GM23338 (cell line): ENCODE measurements around the gene PPCS. TPM values are rescaled to one million over a fixed set of nuclear protein-coding genes. Genes with fewer than 3 reads are reported as not detected.

ENCODE experiments used
- ATAC-seq: fragments of 200-7000 bp; cut with Tn5 transposase; 3 replicates; pipeline ENCODE4 v1.9.1; 2020
- DNase-seq: peaks from one replicate; pipeline ENCODE4 v3.0.0-alpha.2; 2015; ENCODE audit warnings: low spot score
- H2AFZ ChIP-seq: fragments of 200-600 bp; sonication (generic); 2 replicates; pipeline ENCODE4 v1.8.0; 2016; ENCODE audit warnings: antibody characterized with exemption, mild to moderate bottlenecking, moderate library complexity
- H3F3A ChIP-seq: fragments of 200-600 bp; sonication (generic); replicated peaks from 2 replicates; pipeline ENCODE4 v1.8.0; 2017; ENCODE audit warnings: antibody characterized with exemption, mixed run types, low read depth
- H3K27ac ChIP-seq: fragments of 200-600 bp; sonication (generic); 2 replicates; pipeline ENCODE4 v1.6.1; 2016; ENCODE audit warnings: low read depth
- H3K27me3 ChIP-seq: fragments of 200-600 bp; sonication (generic); 2 replicates; pipeline ENCODE4 v1.8.0; 2016; ENCODE audit warnings: mild to moderate bottlenecking, mixed run types, moderate library complexity; ENCODE audit not compliant: insufficient read depth
- H3K36me3 ChIP-seq: fragments of 200-600 bp; sonication (generic); 2 replicates; pipeline ENCODE4 v1.8.0; 2016; ENCODE audit warnings: mild to moderate bottlenecking; ENCODE audit not compliant: insufficient read depth
- H3K4me1 ChIP-seq: fragments of 200-600 bp; sonication (generic); 2 replicates; pipeline ENCODE4 v1.8.0; 2016; ENCODE audit warnings: mild to moderate bottlenecking, moderate library complexity; ENCODE audit not compliant: insufficient read depth
- H3K4me2 ChIP-seq: fragments of 200-600 bp; sonication (generic); 2 replicates; pipeline ENCODE4 v1.7.1; 2017; ENCODE audit warnings: mixed run types
- H3K4me3 ChIP-seq: fragments of 200-600 bp; sonication (generic); 2 replicates; pipeline ENCODE4 v1.6.1; 2016; ENCODE audit warnings: mixed run types
- H3K79me2 ChIP-seq: fragments of 200-600 bp; sonication (generic); replicated peaks from 2 replicates; pipeline ENCODE4 v1.8.0; 2017; ENCODE audit warnings: mild to moderate bottlenecking; ENCODE audit not compliant: insufficient read depth
- H3K9me2 ChIP-seq: fragments of 200-600 bp; sonication (generic); 2 replicates; pipeline ENCODE4 v1.8.0; 2017; ENCODE audit not compliant: insufficient read depth
- H4K20me1 ChIP-seq: fragments of 200-600 bp; sonication (generic); replicated peaks from 2 replicates; pipeline ENCODE4 v1.8.0; 2017; ENCODE audit warnings: mild to moderate bottlenecking; ENCODE audit not compliant: insufficient read depth
- H3K27ac Mint-ChIP-seq: 2 replicates; pipeline ENCODE4 v1.8.0; 2020; ENCODE audit warnings: inconsistent platforms, mild to moderate bottlenecking, moderate library complexity, mixed read lengths
- H3K27me3 Mint-ChIP-seq: 3 replicates; pipeline ENCODE4 v1.8.0; 2022; ENCODE audit warnings: low read depth, mild to moderate bottlenecking, moderate library complexity, mixed read lengths, inconsistent platforms; ENCODE audit not compliant: insufficient read depth, poor library complexity
- H3K36me3 Mint-ChIP-seq: 3 replicates; pipeline ENCODE4 v1.8.0; 2021; ENCODE audit warnings: low read depth, mild to moderate bottlenecking, inconsistent platforms, moderate library complexity, mixed read lengths
- H3K4me1 Mint-ChIP-seq: 3 replicates; pipeline ENCODE4 v1.8.0; 2020; ENCODE audit warnings: mild to moderate bottlenecking, inconsistent platforms, mixed read lengths
- H3K4me3 Mint-ChIP-seq: 3 replicates; pipeline ENCODE4 v1.8.0; 2021; ENCODE audit warnings: moderate library complexity, mild to moderate bottlenecking, inconsistent platforms, mixed read lengths
- H3K9me3 Mint-ChIP-seq: 3 replicates; pipeline ENCODE4 v1.8.0; 2020; ENCODE audit warnings: moderate library complexity, mild to moderate bottlenecking, inconsistent platforms, mixed read lengths
- JUNB ChIP-seq: IDR thresholded peaks from one replicate; pipeline ENCODE4 v1.6.1; 2016; ENCODE audit warnings: antibody characterized with exemption; ENCODE audit not compliant: unreplicated experiment
- NANOG ChIP-seq: IDR thresholded peaks from 2 replicates; pipeline ENCODE4 v1.6.1; 2016; ENCODE audit warnings: antibody characterized with exemption, borderline replicate concordance
- POLR2AphosphoS5 ChIP-seq: IDR thresholded peaks from 2 replicates; pipeline ENCODE4 v1.6.1; 2016; ENCODE audit warnings: antibody characterized with exemption, low read depth
- STAT1 ChIP-seq: IDR thresholded peaks from one replicate; pipeline ENCODE4 v1.6.1; 2016; ENCODE audit warnings: antibody characterized with exemption; ENCODE audit not compliant: unreplicated experiment
- ZNF331 ChIP-seq: fragments of 250-450 bp; sonication (Bioruptor Pico); IDR thresholded peaks from 2 replicates; pipeline ENCODE4 v1.5.0; 2020; ENCODE audit warnings: low read depth, mild to moderate bottlenecking, moderate library complexity
- polyA plus RNA-seq: library from polyadenylated mRNA; unstranded; fragments of >200 nt; fragmentation: Nextera tagmentation; extraction: Ambion mirVana; gene quantifications from 2 replicates; pipeline ENCODE4 v1.2.1, GENCODE V29; 2016
- total RNA-seq: library from RNA; depleted of rRNA; stranded (reverse); fragments of >200 nt; shearing (Covaris generic); gene quantifications from 2 replicates; pipeline ENCODE4 v1.2.3, GENCODE V29; 2014
- TF ChIP-seq, protein P1 (sequence below), 2 experiments: fragments of 200-600 bp in 1 of 2; sonication (generic) in 1 of 2; conservative IDR thresholded peaks; 2 replicates each; pipeline versions ENCODE4 v1.5.1 to v1.6.1; 2016 to 2017; ENCODE audit warnings: antibody characterized with exemption in 2 of 2, low read depth in 2 of 2, mild to moderate bottlenecking in 2 of 2, moderate library complexity in 1 of 2
- TF ChIP-seq, protein P2 (sequence below): fragments of 250-450 bp; sonication (Bioruptor Pico); IDR thresholded peaks from 2 replicates; pipeline ENCODE4 v1.5.0; 2020; ENCODE audit warnings: mild to moderate bottlenecking, moderate library complexity

Gene PPCS
- total and polyA plus RNA-seq, 2 experiments from 2014 or later: 35.6 to 47.6 TPM

DNA sequence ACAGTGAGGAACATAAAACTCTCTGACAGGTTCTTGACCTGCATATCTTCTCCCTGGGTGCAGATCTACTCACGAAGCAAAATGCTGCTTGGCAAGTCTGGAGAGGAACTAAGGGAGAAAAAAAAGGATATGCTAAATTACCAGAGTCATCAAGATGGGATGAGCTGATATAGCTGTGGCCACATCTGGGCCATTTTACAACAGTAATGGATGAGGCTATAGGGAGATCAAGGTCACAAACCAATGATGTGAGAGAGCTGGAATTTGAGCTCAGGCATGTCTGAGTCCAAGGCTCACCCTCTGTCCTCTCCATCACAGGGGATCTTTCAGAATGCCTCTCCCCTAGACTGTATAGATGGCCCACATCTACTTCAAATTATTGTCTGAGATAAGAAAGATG is 26.7 kb upstream of the PPCS start:
- no peaks in the 10 kb centered on the region for H3K36me3 Mint-ChIP-seq
- H3K4me3 Mint-ChIP-seq: no peak overlapping the region

More for the DNA sequence above, 26.7 kb upstream of the PPCS start:
- no peaks in the 10 kb centered on the region for H3K9me3 Mint-ChIP-seq
- TF ChIP-seq JUNB: no peak
- TF ChIP-seq NANOG: no peak
- no peak for TF ChIP-seq ZNF331
- TF ChIP-seq POLR2AphosphoS5: no peak
- TF ChIP-seq, protein P1, sequence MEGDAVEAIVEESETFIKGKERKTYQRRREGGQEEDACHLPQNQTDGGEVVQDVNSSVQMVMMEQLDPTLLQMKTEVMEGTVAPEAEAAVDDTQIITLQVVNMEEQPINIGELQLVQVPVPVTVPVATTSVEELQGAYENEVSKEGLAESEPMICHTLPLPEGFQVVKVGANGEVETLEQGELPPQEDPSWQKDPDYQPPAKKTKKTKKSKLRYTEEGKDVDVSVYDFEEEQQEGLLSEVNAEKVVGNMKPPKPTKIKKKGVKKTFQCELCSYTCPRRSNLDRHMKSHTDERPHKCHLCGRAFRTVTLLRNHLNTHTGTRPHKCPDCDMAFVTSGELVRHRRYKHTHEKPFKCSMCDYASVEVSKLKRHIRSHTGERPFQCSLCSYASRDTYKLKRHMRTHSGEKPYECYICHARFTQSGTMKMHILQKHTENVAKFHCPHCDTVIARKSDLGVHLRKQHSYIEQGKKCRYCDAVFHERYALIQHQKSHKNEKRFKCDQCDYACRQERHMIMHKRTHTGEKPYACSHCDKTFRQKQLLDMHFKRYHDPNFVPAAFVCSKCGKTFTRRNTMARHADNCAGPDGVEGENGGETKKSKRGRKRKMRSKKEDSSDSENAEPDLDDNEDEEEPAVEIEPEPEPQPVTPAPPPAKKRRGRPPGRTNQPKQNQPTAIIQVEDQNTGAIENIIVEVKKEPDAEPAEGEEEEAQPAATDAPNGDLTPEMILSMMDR (conservative IDR thresholded peaks at IDR 0.05; ENCODE audit: low read depth in 2 of 2): no peak
- TF ChIP-seq, protein P2, sequence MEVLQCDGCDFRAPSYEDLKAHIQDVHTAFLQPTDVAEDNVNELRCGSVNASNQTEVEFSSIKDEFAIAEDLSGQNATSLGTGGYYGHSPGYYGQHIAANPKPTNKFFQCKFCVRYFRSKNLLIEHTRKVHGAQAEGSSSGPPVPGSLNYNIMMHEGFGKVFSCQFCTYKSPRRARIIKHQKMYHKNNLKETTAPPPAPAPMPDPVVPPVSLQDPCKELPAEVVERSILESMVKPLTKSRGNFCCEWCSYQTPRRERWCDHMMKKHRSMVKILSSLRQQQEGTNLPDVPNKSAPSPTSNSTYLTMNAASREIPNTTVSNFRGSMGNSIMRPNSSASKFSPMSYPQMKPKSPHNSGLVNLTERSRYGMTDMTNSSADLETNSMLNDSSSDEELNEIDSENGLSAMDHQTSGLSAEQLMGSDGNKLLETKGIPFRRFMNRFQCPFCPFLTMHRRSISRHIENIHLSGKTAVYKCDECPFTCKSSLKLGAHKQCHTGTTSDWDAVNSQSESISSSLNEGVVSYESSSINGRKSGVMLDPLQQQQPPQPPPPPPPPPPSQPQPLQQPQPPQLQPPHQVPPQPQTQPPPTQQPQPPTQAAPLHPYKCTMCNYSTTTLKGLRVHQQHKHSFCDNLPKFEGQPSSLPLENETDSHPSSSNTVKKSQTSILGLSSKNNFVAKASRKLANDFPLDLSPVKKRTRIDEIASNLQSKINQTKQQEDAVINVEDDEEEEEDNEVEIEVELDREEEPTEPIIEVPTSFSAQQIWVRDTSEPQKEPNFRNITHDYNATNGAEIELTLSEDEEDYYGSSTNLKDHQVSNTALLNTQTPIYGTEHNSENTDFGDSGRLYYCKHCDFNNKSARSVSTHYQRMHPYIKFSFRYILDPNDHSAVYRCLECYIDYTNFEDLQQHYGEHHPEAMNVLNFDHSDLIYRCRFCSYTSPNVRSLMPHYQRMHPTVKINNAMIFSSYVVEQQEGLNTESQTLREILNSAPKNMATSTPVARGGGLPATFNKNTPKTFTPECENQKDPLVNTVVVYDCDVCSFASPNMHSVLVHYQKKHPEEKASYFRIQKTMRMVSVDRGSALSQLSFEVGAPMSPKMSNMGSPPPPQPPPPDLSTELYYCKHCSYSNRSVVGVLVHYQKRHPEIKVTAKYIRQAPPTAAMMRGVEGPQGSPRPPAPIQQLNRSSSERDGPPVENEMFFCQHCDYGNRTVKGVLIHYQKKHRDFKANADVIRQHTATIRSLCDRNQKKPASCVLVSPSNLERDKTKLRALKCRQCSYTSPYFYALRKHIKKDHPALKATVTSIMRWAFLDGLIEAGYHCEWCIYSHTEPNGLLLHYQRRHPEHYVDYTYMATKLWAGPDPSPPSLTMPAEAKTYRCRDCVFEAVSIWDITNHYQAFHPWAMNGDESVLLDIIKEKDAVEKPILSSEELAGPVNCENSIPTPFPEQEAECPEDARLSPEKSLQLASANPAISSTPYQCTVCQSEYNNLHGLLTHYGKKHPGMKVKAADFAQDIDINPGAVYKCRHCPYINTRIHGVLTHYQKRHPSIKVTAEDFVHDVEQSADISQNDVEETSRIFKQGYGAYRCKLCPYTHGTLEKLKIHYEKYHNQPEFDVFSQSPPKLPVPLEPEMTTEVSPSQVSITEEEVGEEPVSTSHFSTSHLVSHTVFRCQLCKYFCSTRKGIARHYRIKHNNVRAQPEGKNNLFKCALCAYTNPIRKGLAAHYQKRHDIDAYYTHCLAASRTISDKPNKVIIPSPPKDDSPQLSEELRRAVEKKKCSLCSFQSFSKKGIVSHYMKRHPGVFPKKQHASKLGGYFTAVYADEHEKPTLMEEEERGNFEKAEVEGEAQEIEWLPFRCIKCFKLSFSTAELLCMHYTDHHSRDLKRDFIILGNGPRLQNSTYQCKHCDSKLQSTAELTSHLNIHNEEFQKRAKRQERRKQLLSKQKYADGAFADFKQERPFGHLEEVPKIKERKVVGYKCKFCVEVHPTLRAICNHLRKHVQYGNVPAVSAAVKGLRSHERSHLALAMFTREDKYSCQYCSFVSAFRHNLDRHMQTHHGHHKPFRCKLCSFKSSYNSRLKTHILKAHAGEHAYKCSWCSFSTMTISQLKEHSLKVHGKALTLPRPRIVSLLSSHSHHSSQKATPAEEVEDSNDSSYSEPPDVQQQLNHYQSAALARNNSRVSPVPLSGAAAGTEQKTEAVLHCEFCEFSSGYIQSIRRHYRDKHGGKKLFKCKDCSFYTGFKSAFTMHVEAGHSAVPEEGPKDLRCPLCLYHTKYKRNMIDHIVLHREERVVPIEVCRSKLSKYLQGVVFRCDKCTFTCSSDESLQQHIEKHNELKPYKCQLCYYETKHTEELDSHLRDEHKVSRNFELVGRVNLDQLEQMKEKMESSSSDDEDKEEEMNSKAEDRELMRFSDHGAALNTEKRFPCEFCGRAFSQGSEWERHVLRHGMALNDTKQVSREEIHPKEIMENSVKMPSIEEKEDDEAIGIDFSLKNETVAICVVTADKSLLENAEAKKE (CRISPR knock-in tag): no peak
- no peak for TF ChIP-seq STAT1
- H3F3A ChIP-seq: no peaks in the 10 kb centered on the region
- H3K4me2 ChIP-seq: no peak overlapping the region
- H3K4me1 Mint-ChIP-seq: peaks cover 19% of the 10 kb centered on the region
- no peaks in the 10 kb centered on the region for H3K9me2 ChIP-seq
- H3K27ac ChIP-seq: no peak overlapping the region
- H3K27me3 Mint-ChIP-seq: no peaks in the 10 kb centered on the region
- H3K4me3 ChIP-seq: no peak overlapping the region
- DNase-seq (no peak), ATAC-seq (no peak)
- H3K27ac Mint-ChIP-seq: no peak overlapping the region
- no peaks in the 10 kb centered on the region for H3K27me3 ChIP-seq
- no peaks in the 10 kb centered on the region for H3K36me3 ChIP-seq
- H3K79me2 ChIP-seq: no peaks in the 10 kb centered on the region
- H4K20me1 ChIP-seq: no peaks in the 10 kb centered on the region
- H3K4me1 ChIP-seq: no peaks in the 10 kb centered on the region; the same call in 1 of the 2 replicates
- no peak overlapping the region for H2AFZ ChIP-seq
